ENCODE measurements around the gene NRG3.

Gene NRG3

GRCh38 chr10:81957976-81958375, 83.0 kb downstream of the NRG3 start:
- Histone ChIP-seq H3K9ac (ENCODE audit: insufficient read length) (no peak overlapping the region), H3K4me3 (no peak overlapping the region), H3K27ac (no peak overlapping the region), H3K36me3 (ENCODE audit: insufficient read depth, low read length) (no peaks in the 10 kb centered on the region), H3K9me3 (ENCODE audit: low read depth, low read length) (no peaks in the 10 kb centered on the region)
- no peak for DNase-seq (ENCODE audit: low read depth, low spot score)
- TF ChIP-seq EZH2 (IDR thresholded peaks at IDR 0.05) (no peak), POLR2AphosphoS5 (IDR thresholded peaks at IDR 0.05; ENCODE audit: borderline replicate concordance, low read depth, low read length) (no peak), FOXP2 (optimal IDR thresholded peaks at IDR 0.05; ENCODE audit: control extremely low read depth, extremely low read length, insufficient read depth) (no peak)

GRCh38 chr10:81959016-81959415, 84.0 kb downstream of the NRG3 start:
- no peak for DNase-seq (ENCODE audit: low read depth, low spot score)
- Histone ChIP-seq H3K9ac (ENCODE audit: insufficient read length) (no peak overlapping the region), H3K36me3 (ENCODE audit: insufficient read depth, low read length) (no peaks in the 10 kb centered on the region), H3K4me3 (no peak overlapping the region), H3K9me3 (ENCODE audit: low read depth, low read length) (no peaks in the 10 kb centered on the region), H3K27ac (no peak overlapping the region)
- TF ChIP-seq POLR2AphosphoS5 (IDR thresholded peaks at IDR 0.05; ENCODE audit: borderline replicate concordance, low read depth, low read length), result no peak
- TF ChIP-seq FOXP2 (optimal IDR thresholded peaks at IDR 0.05; ENCODE audit: control extremely low read depth, extremely low read length, insufficient read depth), result no peak
- no peak for TF ChIP-seq EZH2 (IDR thresholded peaks at IDR 0.05)

- Histone ChIP-seq H3K4me3 (no peak overlapping the region), H3K9ac (ENCODE audit: insufficient read length) (no peak overlapping the region), H3K9me3 (ENCODE audit: low read depth, low read length) (no peaks in the 10 kb centered on the region), H3K27ac (no peak overlapping the region), H3K36me3 (ENCODE audit: insufficient read depth, low read length) (no peaks in the 10 kb centered on the region)
- DNase-seq (ENCODE audit: low read depth, low spot score), result no peak
- TF ChIP-seq FOXP2 (optimal IDR thresholded peaks at IDR 0.05; ENCODE audit: control extremely low read depth, extremely low read length, insufficient read depth) (no peak), POLR2AphosphoS5 (IDR thresholded peaks at IDR 0.05; ENCODE audit: borderline replicate concordance, low read depth, low read length) (no peak), EZH2 (IDR thresholded peaks at IDR 0.05) (no peak)
Measured at GRCh38 chr10:81961451-81962184, 86.6 kb downstream of the NRG3 start.

- no peak for TF ChIP-seq POLR2AphosphoS5 (IDR thresholded peaks at IDR 0.05; ENCODE audit: borderline replicate concordance, low read depth, low read length)
- TF ChIP-seq FOXP2 (optimal IDR thresholded peaks at IDR 0.05; ENCODE audit: control extremely low read depth, extremely low read length, insufficient read depth), result no peak
- TF ChIP-seq EZH2 (IDR thresholded peaks at IDR 0.05), result no peak
- no peak for DNase-seq (ENCODE audit: low read depth, low spot score)
- Histone ChIP-seq H3K27ac (no peak overlapping the region), H3K9me3 (ENCODE audit: low read depth, low read length) (no peaks in the 10 kb centered on the region), H3K4me3 (no peak overlapping the region), H3K36me3 (ENCODE audit: insufficient read depth, low read length) (no peaks in the 10 kb centered on the region), H3K9ac (ENCODE audit: insufficient read length) (no peak overlapping the region)
Measured at GRCh38 chr10:81963606-81964005, 88.6 kb downstream of the NRG3 start.

- H3K9me3 ChIP-seq (ENCODE audit: low read depth, low read length), result no peaks in the 10 kb centered on the region
- TF ChIP-seq FOXP2 (optimal IDR thresholded peaks at IDR 0.05; ENCODE audit: control extremely low read depth, extremely low read length, insufficient read depth), result no peak
- TF ChIP-seq EZH2 (IDR thresholded peaks at IDR 0.05), result no peak
- TF ChIP-seq POLR2AphosphoS5 (IDR thresholded peaks at IDR 0.05; ENCODE audit: borderline replicate concordance, low read depth, low read length), result no peak
- no peak for DNase-seq (ENCODE audit: low read depth, low spot score)
- no peak overlapping the region for H3K27ac ChIP-seq
- no peaks in the 10 kb centered on the region for H3K36me3 ChIP-seq (ENCODE audit: insufficient read depth, low read length)
- H3K9ac ChIP-seq (ENCODE audit: insufficient read length), result no peak overlapping the region
- H3K4me3 ChIP-seq, result no peak overlapping the region
Measured at GRCh38 chr10:81967716-81968115, 92.7 kb downstream of the NRG3 start.

- H3K9me3 ChIP-seq (ENCODE audit: low read depth, low read length), result no peaks in the 10 kb centered on the region
- no peak overlapping the region for H3K27ac ChIP-seq
- H3K4me3 ChIP-seq, result no peak overlapping the region
- TF ChIP-seq FOXP2 (optimal IDR thresholded peaks at IDR 0.05; ENCODE audit: control extremely low read depth, extremely low read length, insufficient read depth), result no peak
- TF ChIP-seq EZH2 (IDR thresholded peaks at IDR 0.05), result no peak
- no peak for TF ChIP-seq POLR2AphosphoS5 (IDR thresholded peaks at IDR 0.05; ENCODE audit: borderline replicate concordance, low read depth, low read length)
- no peak for DNase-seq (ENCODE audit: low read depth, low spot score)
- H3K9ac ChIP-seq (ENCODE audit: insufficient read length), result no peak overlapping the region
- H3K36me3 ChIP-seq (ENCODE audit: insufficient read depth, low read length), result no peaks in the 10 kb centered on the region
Measured at GRCh38 chr10:81969136-81969535, 94.1 kb downstream of the NRG3 start.

GRCh38 chr10:81978238-81978637, 103.2 kb downstream of the NRG3 start:
- Histone ChIP-seq H3K9me3 (ENCODE audit: low read depth, low read length) (no peaks in the 10 kb centered on the region), H3K36me3 (ENCODE audit: insufficient read depth, low read length) (no peaks in the 10 kb centered on the region), H3K27ac (no peak overlapping the region), H3K9ac (ENCODE audit: insufficient read length) (no peak overlapping the region), H3K4me3 (no peak overlapping the region)
- TF ChIP-seq FOXP2 (optimal IDR thresholded peaks at IDR 0.05; ENCODE audit: control extremely low read depth, extremely low read length, insufficient read depth) (no peak), EZH2 (IDR thresholded peaks at IDR 0.05) (no peak), POLR2AphosphoS5 (IDR thresholded peaks at IDR 0.05; ENCODE audit: borderline replicate concordance, low read depth, low read length) (no peak)
- peak; percentile 8 for DNase-seq (ENCODE audit: low read depth, low spot score)

GRCh38 chr10:81981724-81982123, 106.7 kb downstream of the NRG3 start:
- Histone ChIP-seq H3K9me3 (ENCODE audit: low read depth, low read length) (no peaks in the 10 kb centered on the region), H3K9ac (ENCODE audit: insufficient read length) (no peak overlapping the region), H3K27ac (no peak overlapping the region), H3K36me3 (ENCODE audit: insufficient read depth, low read length) (no peaks in the 10 kb centered on the region), H3K4me3 (no peak overlapping the region)
- DNase-seq (ENCODE audit: low read depth, low spot score), result no peak
- no peak for TF ChIP-seq FOXP2 (optimal IDR thresholded peaks at IDR 0.05; ENCODE audit: control extremely low read depth, extremely low read length, insufficient read depth)
- TF ChIP-seq EZH2 (IDR thresholded peaks at IDR 0.05), result no peak
- TF ChIP-seq POLR2AphosphoS5 (IDR thresholded peaks at IDR 0.05; ENCODE audit: borderline replicate concordance, low read depth, low read length), result no peak

GRCh38 chr10:81984428-81984827, 109.4 kb downstream of the NRG3 start:
- no peak overlapping the region for H3K27ac ChIP-seq
- H3K36me3 ChIP-seq (ENCODE audit: insufficient read depth, low read length), result no peaks in the 10 kb centered on the region
- TF ChIP-seq EZH2 (IDR thresholded peaks at IDR 0.05) (no peak), FOXP2 (optimal IDR thresholded peaks at IDR 0.05; ENCODE audit: control extremely low read depth, extremely low read length, insufficient read depth) (no peak), POLR2AphosphoS5 (IDR thresholded peaks at IDR 0.05; ENCODE audit: borderline replicate concordance, low read depth, low read length) (no peak)
- H3K9me3 ChIP-seq (ENCODE audit: low read depth, low read length), result no peaks in the 10 kb centered on the region
- DNase-seq (ENCODE audit: low read depth, low spot score), result no peak
- no peak overlapping the region for H3K9ac ChIP-seq (ENCODE audit: insufficient read length)
- H3K4me3 ChIP-seq, result no peak overlapping the region

Data from SK-N-MC (cell line).